Jurkat, Clone E6-1 (cell line): ENCODE data around the gene SEMA5A. TPM values are rescaled to one million over a fixed set of nuclear protein-coding genes. Genes with fewer than 3 reads are reported as not detected.
A peak's percentile ranks its signal among the peaks of the same experiment; 100 is the strongest.

Experiments
- DNase-seq: peaks from one replicate; pipeline ENCODE4 v3.0.0-alpha.2; 2011; ENCODE audit warnings: low read depth, low spot score
- H3K4me3 ChIP-seq: 2 replicates; pipeline ENCODE4 v1.5.1; 2011; ENCODE audit warnings: mild to moderate bottlenecking, low read length, control low read depth, moderate library complexity
- polyA plus RNA-seq: library from polyadenylated mRNA; unstranded; fragments of >200 nt; gene quantifications from one replicate; pipeline ENCODE4 v1.2.1, GENCODE V29; 2012; ENCODE audit warnings: missing spikeins; ENCODE audit not compliant: insufficient read length, insufficient read depth

SEMA5A gene, protein sequence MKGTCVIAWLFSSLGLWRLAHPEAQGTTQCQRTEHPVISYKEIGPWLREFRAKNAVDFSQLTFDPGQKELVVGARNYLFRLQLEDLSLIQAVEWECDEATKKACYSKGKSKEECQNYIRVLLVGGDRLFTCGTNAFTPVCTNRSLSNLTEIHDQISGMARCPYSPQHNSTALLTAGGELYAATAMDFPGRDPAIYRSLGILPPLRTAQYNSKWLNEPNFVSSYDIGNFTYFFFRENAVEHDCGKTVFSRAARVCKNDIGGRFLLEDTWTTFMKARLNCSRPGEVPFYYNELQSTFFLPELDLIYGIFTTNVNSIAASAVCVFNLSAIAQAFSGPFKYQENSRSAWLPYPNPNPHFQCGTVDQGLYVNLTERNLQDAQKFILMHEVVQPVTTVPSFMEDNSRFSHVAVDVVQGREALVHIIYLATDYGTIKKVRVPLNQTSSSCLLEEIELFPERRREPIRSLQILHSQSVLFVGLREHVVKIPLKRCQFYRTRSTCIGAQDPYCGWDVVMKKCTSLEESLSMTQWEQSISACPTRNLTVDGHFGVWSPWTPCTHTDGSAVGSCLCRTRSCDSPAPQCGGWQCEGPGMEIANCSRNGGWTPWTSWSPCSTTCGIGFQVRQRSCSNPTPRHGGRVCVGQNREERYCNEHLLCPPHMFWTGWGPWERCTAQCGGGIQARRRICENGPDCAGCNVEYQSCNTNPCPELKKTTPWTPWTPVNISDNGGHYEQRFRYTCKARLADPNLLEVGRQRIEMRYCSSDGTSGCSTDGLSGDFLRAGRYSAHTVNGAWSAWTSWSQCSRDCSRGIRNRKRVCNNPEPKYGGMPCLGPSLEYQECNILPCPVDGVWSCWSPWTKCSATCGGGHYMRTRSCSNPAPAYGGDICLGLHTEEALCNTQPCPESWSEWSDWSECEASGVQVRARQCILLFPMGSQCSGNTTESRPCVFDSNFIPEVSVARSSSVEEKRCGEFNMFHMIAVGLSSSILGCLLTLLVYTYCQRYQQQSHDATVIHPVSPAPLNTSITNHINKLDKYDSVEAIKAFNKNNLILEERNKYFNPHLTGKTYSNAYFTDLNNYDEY
- not detected for polyA plus RNA-seq

DNA sequence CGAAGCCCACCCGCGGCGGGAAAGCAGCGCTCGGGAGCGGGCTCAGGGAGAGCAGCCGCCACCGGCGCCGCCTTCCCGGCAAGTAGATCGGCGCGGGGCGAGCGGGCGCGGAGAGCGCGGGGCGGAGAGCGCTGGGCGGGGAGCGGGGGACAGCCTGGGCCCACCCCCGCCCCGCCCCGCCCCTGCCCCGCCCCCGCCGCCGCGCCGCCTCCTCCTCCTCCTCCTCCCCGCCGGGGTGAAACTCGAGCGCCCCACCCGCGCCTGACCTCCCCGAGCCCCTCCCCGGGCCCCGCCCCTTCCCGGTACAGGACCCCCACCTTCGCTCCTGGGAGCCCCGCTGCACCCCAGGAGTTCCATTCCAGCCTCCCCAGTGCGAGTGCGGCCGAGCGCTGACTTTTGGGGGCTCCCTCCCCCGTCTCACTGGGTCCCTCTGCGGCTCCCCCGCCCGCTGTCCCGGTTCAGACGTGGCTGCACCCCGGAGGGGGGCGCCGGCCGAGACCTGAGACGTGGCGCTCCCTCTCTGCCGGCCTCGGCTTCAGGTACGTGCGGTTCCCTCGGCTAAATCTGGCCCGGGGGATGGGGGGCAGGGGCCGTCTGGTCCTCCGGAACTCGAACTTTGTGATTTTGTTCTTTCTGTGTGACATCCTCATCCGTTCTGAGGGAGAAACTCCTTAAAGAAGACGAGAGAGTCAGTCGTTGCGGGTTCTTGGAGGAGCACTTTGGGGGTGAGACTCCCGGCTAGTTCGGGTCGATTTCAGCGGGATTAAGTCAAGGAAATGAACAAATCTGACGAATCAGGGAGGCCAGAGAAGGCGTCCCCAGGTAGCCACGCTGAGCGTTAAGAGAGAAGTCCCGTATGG is at the start of gene SEMA5A:
Gene SEMA5A, minus strand, starts transcription at position 84 of the 860 bp plus-strand sequence. CDS start 166,129 bp downstream, outside the sequence.
- H3K4me3 ChIP-seq = peak within 1 kb of the TSS; percentile 15; the same call in 1 of the 2 replicates
- no peak for DNase-seq

DNA sequence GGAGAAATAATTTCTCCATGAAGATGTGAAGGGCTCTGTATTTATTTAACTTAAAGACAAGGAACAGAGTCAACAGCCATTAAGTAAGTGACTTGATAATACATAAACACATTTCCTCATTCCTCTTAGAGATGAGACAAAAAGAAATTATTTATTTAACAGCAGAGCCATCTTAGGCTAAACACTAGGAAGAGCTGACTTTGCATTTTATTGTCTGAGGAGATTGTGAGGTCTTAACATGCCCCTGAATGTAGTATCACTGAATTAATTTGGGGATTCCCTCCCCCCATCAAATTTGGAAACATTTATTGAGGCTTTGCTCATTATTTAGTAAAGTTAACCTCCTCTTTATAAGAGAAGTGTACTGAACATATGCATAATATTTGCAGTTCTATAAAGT is 49.0 kb upstream of the SEMA5A start:
- no peak for DNase-seq

DNA sequence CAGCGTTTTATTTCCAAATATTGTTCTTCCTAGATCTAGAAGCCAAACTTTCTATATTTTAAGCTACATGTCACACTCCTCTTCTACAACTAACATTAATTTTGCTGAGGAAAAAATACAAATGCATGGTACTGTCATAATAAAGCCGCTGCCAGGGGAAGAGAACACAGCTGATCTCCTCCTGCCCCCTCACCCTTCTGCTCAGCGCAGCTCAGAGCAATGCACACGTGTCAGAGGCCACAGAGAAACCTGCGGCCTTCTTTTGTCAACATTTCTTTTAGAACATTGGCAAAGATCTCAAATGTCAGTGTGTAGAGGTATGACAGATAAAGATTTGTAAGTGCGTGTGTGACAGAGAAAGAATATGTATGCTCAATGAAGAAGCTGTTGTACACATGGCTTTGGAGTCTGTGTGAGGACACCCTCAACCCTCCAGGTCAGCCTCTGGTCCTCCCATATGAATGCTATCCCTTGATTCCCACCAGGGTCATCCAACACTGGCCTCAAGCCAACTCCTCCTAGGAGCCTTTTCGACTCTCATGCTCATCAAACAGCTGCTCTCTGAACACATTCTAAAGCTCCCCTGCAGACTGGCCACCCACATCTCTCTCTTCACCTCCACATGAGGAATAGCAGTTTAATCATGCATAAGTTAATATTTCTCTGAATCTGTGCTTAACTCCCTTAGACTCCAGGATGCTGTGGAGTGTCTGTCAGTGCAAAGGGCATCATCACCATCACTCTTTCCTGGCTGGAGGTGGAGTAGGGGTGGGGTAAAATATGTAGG is 43.4 kb upstream of the SEMA5A start:
- no peak overlapping the region for H3K4me3 ChIP-seq
- no peak for DNase-seq

More for the DNA sequence above, 49.0 kb upstream of the SEMA5A start:
- no peak overlapping the region for H3K4me3 ChIP-seq

DNA sequence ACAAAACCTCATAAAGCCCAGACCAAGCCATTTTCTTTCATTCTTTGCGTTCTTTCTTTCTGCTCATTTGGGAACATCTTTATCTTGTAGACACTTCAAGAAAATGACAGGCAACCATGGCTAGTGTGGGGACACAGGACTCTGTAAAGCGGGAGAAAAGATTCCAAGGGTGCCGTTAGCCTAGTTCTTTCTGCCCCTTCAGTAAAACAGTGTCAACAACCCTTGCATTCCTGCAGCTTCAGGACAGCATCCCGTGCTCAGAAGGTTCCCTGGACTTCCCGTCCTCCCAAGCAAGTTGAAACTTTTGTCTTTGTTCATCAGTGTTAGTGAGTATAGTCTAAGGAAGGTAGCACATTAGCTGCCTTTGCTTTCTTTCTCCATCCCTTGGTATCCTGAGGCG is 42.4 kb upstream of the SEMA5A start:
- no peak overlapping the region for H3K4me3 ChIP-seq
- no peak for DNase-seq

DNA sequence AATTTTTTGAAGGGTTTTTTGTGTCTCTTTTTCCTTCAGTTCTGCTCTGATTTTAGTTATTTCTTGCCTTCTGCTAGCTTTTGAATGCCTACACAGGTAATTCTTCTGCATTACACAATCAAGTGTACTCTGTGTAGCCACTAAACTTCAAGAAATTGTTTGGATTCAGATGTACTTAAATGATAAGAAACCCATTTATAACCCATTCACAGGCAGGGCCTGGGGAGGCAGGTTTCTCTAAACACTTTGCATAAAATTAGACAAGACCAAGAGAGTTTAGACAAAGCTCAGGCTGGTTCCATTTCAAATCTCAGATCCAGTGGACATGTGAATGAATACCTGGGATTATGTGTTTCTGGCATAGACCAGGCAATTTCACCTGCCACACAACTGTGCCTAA is 41.3 kb upstream of the SEMA5A start:
- DNase-seq = no peak
- H3K4me3 ChIP-seq = no peak overlapping the region

DNA sequence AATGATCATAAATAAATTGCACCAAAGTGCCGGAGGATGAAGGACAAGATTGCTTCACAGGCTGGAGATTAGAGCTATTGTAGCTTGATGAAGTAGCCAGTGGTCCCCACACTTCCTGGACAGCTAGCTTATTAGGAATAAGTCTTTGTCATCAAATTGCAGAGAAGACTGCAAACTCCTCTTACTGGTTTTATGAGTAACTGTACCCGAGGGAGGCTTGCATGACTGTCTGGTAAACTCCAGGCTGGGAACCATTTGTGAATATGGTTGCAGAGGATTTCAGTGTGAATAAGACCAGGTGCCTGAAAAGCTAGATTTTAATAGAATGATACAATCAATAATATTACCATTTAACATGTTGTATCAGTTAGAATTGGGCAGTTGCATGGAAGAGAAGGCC is 36.5 kb upstream of the SEMA5A start:
- DNase-seq = no peak
- H3K4me3 ChIP-seq = no peak overlapping the region

DNA sequence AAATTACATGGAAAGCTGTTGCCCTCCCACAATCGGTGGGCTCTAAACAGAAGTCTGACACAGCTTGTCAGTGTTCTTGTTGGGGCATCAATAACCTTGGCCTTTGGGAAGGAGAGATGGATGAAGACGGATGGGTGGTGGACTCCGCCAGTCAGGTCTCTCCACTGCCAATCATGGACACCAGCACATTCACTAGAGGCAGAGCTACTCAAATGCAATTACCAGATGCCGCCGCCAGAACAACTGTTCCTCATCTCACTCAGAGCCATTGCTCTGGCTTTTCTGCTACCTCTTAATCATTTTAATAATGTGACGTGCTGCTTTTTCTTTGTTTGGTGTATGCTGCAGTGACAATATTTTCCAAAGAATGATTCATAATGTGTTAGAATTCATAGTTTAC is 27.9 kb upstream of the SEMA5A start:
- DNase-seq = no peak
- no peak overlapping the region for H3K4me3 ChIP-seq

DNA sequence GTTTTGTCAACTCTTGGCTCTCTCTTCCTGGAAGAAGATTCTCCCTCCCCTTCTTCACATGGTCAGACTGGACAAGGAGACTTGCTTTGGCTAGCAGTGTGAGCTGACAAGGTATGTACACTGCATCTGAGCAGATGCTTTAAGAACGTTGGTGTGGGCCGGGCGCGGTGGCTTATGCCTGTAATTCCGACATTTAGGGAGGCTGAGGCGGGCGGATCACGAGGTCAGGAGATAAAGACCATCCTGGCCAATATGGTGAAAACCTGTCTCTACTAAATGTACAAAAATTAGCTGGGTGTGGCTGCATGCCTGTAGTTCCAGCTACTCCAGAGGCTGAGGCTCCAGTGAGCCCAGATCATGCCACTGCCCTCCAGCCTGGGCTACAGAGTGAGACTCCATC is 26.4 kb upstream of the SEMA5A start:
- DNase-seq = no peak
- no peak overlapping the region for H3K4me3 ChIP-seq

DNA sequence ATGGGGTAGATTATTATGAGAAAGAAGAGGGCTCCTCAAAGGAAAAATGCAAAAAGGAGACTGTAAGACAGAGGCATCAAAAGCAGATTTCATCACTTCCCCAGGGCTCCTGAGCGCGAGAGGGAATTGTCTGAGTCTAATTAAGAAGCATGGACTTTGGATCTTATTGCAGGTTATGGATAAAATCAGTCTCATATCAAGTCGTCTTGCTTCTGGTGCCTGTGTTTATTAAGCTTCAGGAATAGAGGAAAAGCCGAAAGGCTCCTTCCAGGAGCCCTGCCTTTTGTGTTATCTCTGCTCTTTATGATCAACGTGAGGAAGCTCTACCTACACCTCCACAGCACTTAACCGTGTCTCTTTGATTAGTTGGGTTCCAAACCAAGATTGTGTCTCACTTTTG is 25.0 kb upstream of the SEMA5A start:
- H3K4me3 ChIP-seq = no peak overlapping the region

DNA sequence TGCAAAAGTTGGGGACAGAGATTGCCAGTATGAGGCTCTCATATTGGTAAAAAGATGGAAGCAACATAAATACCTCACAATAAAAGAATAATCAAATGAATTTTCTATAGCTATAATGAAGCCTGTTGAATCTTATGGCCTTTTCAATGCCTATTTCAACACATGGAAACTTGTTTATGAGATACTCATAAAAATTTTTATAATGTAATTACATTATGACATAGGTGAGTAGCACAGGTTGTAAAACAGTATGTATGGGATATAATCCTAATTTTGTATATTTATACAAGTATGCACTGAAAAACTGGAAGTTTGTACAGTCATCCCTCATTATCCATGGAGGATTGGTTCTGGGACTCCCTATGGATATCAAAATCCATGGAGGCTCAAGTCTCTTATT is 21.2 kb upstream of the SEMA5A start:
- no peak overlapping the region for H3K4me3 ChIP-seq
- no peak for DNase-seq

More for the DNA sequence above, 25.0 kb upstream of the SEMA5A start:
- no peak for DNase-seq

DNA sequence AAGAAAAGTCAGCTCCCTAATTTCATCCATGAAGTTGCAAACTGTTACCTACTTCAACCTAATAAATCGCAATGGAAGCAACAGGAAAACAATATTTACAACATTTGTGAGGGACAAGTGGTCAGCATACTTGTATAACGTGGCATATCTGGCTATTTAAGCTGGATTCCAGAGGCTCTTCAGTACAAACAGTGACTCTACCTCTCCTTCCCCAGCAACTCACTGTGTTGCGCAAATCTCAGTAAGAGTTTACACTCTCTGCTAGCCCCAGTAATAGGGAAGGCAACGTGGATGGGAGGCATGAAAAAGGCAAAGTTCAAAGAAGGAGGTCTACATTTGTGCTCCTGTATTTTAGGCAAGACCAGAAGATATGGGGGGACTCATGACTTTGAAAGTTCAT is 18.9 kb upstream of the SEMA5A start:
- no peak for DNase-seq
- no peak overlapping the region for H3K4me3 ChIP-seq

DNA sequence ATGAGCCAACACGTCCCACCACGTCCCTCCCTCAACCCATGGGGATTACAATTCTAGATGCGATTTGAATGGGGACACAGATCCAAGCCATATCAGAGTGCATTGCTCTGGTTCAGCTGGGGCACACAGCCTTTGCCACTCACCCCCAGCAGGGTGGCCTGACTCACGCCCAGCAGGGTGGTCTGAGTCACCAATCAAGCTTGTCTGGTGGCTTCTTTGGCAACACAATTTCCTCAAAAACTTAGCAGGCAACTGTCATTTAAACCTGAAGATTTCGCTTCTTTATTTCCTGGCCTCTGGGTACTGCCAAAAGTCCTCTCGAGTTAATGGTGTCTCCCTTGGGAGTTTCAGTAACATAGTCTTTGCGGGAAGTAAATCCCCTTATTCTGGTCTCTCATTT is 16.3 kb upstream of the SEMA5A start:
- no peak for DNase-seq
- H3K4me3 ChIP-seq = no peak overlapping the region

DNA sequence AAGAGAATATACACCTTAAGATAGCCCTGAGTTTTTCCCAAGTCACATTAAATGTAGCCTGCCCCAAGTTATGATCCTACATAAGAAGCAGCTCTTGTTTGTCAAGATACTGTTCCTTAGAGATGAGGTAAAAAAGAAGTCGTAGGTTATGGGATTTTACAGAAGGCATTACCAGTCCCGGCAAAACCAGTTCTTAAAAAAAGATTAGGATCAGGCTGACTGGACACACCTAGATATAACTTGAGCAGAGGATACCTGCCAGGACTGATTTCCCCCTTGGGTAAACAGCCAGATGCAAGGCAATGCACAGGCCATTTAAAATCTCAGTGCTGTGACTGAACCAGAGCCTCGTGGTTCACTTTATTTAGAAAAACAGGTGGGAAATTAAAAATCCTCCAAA is 14.1 kb upstream of the SEMA5A start:
- no peak for DNase-seq

DNA sequence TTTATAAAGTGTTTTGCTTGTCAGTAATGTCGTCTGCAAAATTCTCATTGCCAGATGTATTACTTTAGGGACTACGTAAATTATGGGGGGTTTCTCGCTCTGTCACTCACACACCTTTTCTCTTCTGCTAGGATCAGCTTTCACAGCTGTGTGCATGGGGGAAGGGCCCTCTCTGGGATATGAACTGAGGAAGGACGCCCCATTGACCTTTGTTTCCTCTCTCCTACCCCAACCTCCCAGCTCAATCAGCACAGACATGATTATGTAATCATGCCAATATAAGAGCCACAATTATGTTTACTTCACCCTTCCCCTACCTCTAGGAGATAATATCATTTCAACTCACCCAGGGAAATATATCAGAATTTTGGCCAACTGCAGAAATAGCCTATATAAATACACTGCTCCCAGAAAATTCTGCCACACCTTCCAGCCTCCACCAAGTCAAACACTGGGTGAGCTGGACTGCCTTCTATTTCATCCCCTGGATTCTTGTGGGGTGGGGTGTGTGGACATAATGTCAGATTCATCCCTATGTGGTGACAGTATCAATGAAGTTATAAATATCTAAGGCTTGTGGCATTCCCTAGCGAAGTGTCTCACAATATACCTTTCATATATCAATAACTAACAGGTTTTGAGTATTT is 12.6 kb upstream of the SEMA5A start:
- H3K4me3 ChIP-seq = no peak overlapping the region
- no peak for DNase-seq

More for the DNA sequence above, 14.1 kb upstream of the SEMA5A start:
- H3K4me3 ChIP-seq = no peak overlapping the region

DNA sequence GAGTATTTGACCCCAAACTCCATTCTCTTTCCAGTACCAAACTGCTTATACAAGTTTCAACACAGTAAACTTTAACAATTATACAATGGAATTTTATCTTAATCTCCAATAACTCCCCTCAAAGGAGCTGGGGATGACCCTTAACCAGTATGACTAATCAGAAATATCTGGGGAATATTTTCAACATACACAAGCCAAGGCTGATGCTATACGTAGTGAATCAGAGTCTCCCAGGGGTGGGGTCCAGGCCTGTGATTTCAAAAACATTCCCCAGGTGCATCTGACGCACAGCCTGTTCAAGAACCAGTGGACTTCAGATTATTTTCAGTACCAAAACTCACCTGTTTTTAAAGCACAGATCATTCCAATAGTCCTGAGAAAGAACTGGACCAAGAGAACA is 11.8 kb upstream of the SEMA5A start:
- no peak for DNase-seq
- H3K4me3 ChIP-seq = no peak overlapping the region

DNA sequence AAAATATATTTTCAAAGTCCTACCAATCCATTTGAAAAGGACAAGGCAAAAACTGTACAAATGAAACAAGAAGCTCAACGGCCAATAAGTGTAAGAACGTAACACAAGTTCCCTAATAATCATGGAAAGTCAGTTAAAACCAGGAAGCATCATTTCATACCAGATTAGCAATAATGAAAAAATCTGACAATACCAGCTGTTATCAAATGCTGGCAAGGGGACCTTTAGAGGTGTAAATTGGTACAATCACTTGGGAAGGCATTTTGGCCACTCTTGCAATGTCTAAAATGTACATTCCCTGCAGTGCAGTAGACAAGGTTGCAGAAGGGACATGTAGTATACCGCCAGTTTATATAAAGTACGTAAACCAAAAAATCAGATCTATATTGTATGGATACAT is 10.1 kb upstream of the SEMA5A start:
- no peak for DNase-seq
- H3K4me3 ChIP-seq = no peak overlapping the region

DNA sequence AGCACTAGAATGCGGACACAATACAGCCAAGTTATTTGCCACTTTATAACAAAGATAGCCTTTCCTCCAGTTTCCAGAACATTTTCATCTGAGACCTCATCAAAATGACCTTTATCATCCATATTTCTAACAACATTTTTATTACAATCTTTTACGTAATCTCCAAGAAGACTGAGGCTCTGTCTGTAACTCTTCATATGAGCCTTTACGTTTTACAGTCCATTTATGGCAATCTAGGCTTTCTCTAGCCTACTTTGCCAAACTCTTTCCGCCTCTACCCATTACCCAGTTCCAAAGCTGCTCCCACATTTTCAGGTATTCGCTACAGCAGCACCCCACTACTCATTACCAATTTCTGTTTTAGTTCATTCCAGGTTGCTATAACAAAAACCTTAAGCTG is 8.2 kb upstream of the SEMA5A start:
- no peak overlapping the region for H3K4me3 ChIP-seq
- DNase-seq = no peak

DNA sequence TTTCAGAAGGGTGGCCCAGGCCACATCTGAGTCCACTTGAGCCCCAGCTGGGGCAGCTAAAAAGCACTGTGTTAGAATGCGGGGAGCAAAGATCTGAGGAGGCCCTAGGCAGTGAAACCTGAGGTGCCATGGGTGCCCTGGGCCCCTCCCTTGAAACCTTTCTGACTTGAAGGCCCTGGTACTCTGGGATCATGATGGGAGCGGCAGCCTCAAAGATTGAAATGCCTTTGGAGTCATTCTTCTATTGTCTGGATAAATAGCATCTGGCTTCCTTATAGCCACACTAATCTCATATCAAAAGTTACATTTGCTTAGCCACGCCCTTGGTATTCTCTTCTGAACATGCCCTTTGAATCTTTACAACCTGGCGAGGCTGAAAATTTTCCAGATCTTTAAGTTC is 7.7 kb upstream of the SEMA5A start:
- no peak overlapping the region for H3K4me3 ChIP-seq
- DNase-seq = no peak
